ENCODE data around the gene MYL11. TPM values are rescaled to one million over a fixed set of nuclear protein-coding genes. Genes with fewer than 3 reads are reported as not detected.

Gene MYL11
- total RNA-seq, 2 donors from 2014 or later: 3.5 to 23.5 TPM

DNA sequence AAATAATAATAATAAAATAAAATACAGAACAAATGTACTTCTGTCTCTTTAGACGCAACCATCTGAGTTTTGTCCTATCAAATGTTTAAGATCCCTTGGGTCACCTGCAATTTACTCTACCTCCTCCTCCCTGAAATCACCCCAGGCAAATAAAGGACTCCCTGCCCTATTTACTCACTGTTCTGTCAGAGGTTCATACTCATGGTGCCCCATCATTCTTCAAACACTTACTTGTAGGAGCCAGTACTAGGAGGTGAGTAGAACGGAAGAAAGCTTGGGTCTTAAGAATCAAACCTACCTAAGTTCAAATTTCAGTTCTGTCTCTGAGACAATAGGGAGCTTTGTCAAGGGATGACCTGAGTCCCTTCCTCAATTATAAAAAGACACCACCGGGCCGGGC lies 8.1 kb upstream of the MYL11 start:
- intact Hi-C loops (cut with DNase I): no loop called here
- no peaks in the 10 kb centered on the region for H3K9me3 ChIP-seq
- H3K4me3 ChIP-seq: no peak overlapping the region
- peaks cover 19% of the 10 kb centered on the region for H3K4me1 ChIP-seq (replicated peaks)
- DNase-seq (ENCODE audit: low spot score): no peak
- H3K27me3 ChIP-seq (replicated peaks; ENCODE audit: insufficient read depth): no peaks in the 10 kb centered on the region
- H3K27ac ChIP-seq: no peak overlapping the region
- no peak for TF ChIP-seq POLR2A (IDR thresholded peaks at IDR 0.05)
- TF ChIP-seq, protein P1, sequence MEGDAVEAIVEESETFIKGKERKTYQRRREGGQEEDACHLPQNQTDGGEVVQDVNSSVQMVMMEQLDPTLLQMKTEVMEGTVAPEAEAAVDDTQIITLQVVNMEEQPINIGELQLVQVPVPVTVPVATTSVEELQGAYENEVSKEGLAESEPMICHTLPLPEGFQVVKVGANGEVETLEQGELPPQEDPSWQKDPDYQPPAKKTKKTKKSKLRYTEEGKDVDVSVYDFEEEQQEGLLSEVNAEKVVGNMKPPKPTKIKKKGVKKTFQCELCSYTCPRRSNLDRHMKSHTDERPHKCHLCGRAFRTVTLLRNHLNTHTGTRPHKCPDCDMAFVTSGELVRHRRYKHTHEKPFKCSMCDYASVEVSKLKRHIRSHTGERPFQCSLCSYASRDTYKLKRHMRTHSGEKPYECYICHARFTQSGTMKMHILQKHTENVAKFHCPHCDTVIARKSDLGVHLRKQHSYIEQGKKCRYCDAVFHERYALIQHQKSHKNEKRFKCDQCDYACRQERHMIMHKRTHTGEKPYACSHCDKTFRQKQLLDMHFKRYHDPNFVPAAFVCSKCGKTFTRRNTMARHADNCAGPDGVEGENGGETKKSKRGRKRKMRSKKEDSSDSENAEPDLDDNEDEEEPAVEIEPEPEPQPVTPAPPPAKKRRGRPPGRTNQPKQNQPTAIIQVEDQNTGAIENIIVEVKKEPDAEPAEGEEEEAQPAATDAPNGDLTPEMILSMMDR (IDR thresholded peaks at IDR 0.05): no peak
- TF ChIP-seq POLR2AphosphoS5 (IDR thresholded peaks at IDR 0.05): no peak
- 69% methylated on average over 4 of the region's 4 CpGs for WGBS
- H3K36me3 ChIP-seq: no peaks in the 10 kb centered on the region

DNA sequence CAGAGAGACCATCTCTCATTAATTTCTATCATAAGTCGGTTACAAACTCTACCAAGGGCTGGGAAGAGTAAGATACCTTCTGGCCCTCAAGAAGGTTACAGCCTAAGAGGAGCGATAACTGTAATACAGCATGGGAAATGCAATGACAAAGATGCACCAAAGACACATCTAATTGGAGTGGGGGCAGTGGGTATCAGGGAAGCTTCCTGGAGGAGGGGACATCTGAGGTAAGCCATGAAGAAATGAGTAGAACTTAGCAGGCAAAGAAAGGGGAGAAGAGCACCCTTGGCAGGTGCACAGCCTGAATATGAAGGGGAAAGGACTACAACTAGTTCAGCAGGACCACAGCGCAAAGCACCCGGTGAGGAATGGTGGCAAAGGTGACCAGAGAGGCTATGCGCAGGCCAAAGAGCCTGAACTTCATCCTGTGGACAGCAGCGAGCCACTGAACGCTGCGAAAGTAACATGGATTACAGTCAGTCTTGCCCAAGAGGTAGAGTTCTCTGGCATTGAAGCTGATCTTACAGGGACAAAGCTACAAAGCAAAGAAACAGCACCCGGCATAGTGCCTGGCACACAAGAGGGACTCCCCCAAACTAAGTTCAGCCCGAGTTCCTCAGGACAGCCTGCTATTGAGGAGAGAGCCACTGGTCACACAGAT lies 7.1 kb upstream of the MYL11 start:
- Histone ChIP-seq H3K27ac (no peak overlapping the region), H3K27me3 (replicated peaks; ENCODE audit: insufficient read depth) (no peaks in the 10 kb centered on the region), H3K4me3 (peak overlapping the region; percentile 68 to 83), H3K4me1 (replicated peaks) (peaks cover 19% of the 10 kb centered on the region), H3K9me3 (no peaks in the 10 kb centered on the region), H3K36me3 (no peaks in the 10 kb centered on the region)
- WGBS: 58% methylated on average over 10 of the region's 10 CpGs
- intact Hi-C loops (cut with DNase I): no loop called here
- TF ChIP-seq, protein P1 (IDR thresholded peaks at IDR 0.05): no peak
- no peak for TF ChIP-seq POLR2AphosphoS5 (IDR thresholded peaks at IDR 0.05)
- DNase-seq (ENCODE audit: low spot score): no peak

DNA sequence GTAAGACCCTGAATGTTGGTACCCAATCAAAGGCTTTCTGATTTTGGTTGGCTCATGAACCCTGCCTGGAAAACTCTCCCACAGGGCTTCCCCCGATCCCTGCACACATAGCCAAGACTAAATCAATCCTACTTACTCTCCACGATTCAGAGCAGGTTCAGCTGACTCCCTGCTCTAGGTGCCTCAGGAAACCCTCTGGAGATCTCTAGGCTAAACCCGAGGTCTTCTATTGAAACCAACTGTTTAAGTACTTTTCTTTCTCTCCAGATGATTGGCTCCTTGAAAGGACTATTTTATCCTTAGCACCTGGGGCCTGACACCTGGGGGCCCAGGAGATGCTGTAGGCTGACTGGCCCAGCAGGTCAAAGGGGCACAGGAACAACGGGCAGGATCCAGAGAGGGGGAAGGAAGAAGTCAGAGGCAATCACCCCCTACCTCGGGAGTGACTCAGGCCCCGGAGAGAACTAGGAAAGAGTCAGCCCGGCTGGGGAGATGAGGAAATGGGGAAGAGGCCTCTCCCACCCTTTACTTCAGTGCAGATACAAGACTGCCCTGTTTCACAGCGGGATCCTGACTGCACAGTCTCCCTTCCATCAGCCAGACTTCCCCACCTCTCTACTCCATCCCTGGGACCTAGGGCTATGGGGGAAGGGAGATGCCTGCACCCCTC lies 6.3 kb upstream of the MYL11 start:
- TF ChIP-seq POLR2AphosphoS5 (IDR thresholded peaks at IDR 0.05) (no peak), POLR2A (IDR thresholded peaks at IDR 0.05) (no peak)
- TF ChIP-seq, protein P1 (IDR thresholded peaks at IDR 0.05): no peak
- Histone ChIP-seq H3K9me3 (no peaks in the 10 kb centered on the region), H3K4me1 (replicated peaks) (peaks cover 19% of the 10 kb centered on the region), H3K27ac (peak overlapping the region in 1 of 2 donors; percentile 74), H3K27me3 (replicated peaks; ENCODE audit: insufficient read depth) (no peaks in the 10 kb centered on the region), H3K36me3 (no peaks in the 10 kb centered on the region), H3K4me3 (peak overlapping the region; percentile 68 to 83)
- intact Hi-C loops (cut with DNase I): no loop called here
- 3% methylated on average over 8 of the region's 8 CpGs for WGBS
- no peak for DNase-seq (ENCODE audit: low spot score)

DNA sequence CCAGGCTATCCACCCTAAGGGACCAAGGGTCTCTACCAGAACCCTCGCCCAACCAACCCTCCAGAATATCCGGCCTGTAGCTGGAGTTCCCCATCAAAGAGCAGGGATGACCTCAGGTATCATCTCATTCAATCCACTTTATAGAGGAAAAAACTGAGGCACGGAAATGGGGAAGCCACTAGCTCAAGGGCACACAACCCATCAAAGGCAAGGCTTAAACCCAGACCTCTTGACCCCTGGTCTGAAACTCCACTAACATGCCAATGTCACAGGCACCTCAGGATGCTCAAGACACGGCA lies 5.9 kb upstream of the MYL11 start:
- Histone ChIP-seq H3K27ac (peak overlapping the region; percentile 74 to 85), H3K4me1 (replicated peaks) (peaks cover 19% of the 10 kb centered on the region), H3K4me3 (peak overlapping the region; percentile 68 to 83), H3K27me3 (replicated peaks; ENCODE audit: insufficient read depth) (no peaks in the 10 kb centered on the region), H3K36me3 (no peaks in the 10 kb centered on the region), H3K9me3 (no peaks in the 10 kb centered on the region)
- WGBS: 11% methylated on average over 4 of the region's 4 CpGs
- intact Hi-C loops (cut with DNase I): no loop called here
- DNase-seq (ENCODE audit: low spot score): no peak
- TF ChIP-seq POLR2A (IDR thresholded peaks at IDR 0.05) (no peak), POLR2AphosphoS5 (IDR thresholded peaks at IDR 0.05) (no peak)
- TF ChIP-seq, protein P1 (IDR thresholded peaks at IDR 0.05): no peak

All from prostate gland (tissue), 2 donors.